GM18870 (cell line): ENCODE measurements around the gene IGFBP2.

Experiments used
- ATAC-seq: cut with Tn5 transposase; IDR thresholded peaks from one replicate; pipeline ENCODE4 v1.9.1; 2021; ENCODE audit warnings: moderate library complexity; ENCODE audit not compliant: unreplicated experiment

IGFBP2 gene

DNA sequence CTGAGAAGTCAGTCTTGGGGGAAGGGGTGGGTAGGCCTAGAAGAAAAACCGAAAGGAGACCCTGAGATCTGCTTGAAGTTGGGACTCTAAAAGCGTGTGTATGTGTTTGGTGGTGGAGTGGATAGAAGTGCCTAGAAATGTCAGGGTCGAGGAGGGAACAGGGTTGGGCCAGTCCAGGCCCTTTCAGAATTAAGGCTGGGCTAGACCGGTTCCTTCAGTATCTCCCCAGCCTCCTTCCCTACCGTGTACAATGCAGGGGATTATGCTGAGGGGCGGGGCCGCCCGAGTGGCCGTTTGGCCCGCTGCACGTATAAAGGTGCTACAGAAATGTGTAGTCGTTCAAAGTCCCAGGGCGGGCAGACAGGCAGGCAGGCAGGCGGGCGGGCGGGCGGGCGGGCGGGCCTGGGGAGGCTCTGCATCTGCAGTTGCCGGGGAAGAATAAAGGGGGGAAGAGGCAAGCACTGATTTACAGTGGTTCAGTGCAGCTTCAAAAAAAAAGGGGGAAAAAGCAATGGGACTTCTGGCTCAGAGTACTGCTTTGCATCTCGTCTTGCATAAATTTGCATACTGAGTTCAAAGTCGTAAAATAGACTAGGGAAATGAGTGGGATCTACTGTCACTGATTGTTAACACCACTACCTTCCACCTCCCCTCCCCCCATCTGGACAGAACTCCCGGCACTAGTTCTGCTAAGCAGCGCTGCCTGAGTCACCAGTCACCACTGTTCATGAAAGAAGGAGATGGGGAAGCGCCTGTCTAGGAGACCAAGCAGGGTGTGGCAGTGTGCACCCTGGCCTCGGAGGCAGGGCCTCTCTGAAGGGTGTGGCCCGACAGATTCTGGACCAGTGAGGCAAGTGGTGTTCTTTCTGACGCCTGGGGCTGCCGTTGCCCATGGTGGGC is 3.6 kb downstream of the IGFBP2 start:
- no peak for ATAC-seq

GRCh38 chr2:216637472-216637871 is 4.3 kb downstream of the IGFBP2 start:
- no peak for ATAC-seq

- ATAC-seq: no peak
Observed at GRCh38 chr2:216643986-216644659, 10.9 kb downstream of the IGFBP2 start.

GRCh38 chr2:216644842-216645635 is 11.8 kb downstream of the IGFBP2 start:
- no peak for ATAC-seq

DNA sequence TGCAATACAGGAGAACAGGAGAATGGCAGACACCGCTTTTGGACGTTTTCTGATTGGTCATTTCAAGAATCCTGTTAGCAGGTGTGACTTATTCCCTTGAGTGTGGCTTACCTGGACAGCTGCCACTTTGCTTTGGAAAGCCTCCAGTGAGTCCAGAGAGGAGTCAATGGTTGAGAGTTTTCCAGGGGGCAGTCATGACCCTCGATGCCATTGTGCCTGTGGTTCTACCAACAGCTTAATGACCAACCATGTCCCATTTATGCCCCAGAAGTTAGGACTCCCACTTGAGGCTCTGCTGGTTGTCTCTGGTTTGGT is 12.4 kb downstream of the IGFBP2 start:
- no peak for ATAC-seq

DNA sequence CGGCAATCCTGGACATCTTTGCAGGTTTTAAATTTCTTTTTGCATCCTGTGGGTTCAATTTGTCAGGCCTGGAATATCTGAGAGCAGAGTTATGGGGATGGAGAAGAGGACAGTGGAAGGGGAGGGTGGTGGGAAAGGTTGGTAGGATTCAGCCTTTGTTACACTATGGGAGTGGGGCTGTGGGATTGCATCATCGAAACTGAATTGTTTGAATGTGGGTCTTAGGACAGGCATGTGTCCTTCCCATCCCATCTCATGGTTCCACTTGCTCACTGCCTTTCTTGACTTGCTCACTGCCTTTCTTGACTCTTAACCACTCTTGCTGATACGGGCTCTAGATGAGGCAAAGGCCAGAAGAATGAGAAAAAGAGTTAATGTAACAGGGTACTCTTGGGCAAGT is 12.9 kb downstream of the IGFBP2 start:
- no peak for ATAC-seq

DNA sequence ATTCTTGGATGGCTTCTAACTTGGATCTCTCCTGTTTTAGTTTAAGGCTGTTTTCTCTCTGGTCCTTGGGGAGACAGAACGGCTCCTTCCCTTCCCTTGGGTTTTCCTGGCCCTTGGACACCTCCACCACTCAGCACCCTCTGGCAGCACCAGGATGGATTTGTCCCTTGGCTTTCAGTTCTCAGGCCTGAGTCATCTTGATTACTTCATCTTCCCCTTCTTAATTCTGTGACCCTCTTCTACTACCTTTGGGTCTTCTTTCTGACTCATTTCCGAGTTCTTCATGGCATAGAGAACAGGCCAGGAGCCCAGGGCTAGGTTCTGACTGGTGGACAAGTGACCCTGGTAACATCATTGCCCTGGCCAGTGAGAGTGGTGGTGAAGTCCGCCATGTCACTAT is 14.9 kb downstream of the IGFBP2 start:
- ATAC-seq: no peak

- ATAC-seq: no peak
Observed at GRCh38 chr2:216649574-216649973, 16.4 kb downstream of the IGFBP2 start.

DNA sequence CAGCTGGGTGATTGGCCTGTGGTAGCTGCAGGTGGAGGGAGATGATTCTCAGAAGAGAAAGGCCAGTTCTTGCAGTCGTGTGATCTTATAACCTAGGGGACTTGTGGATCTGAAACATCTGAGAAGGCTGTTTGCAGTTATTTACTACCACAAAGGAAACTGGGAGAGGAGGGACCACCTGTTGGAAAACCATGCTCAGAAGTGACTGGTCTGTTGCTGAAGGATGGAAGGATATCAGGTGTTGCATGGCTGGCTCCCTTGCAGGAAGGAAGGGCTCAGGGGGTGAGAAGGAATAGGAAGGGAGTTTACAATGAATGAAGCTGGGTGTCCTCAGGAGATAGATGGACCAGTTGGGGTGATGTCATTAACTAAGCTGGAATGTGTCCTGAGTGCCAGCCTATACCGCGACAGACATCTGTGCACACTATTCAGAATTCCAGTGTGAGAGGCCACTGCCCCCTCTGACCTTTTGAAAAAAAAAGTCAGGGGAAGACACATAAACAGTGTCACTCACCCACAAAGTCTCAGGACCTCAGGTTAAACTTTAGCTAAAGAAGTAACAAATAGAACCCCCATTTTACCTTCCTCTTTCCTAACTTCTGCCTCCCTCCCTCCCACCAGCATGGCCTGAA is 17.5 kb downstream of the IGFBP2 start:
- ATAC-seq: no peak

- no peak for ATAC-seq
Observed at GRCh38 chr2:216651351-216651881, 18.2 kb downstream of the IGFBP2 start.

- no peak for ATAC-seq
Observed at GRCh38 chr2:216652566-216652965, 19.3 kb downstream of the IGFBP2 start.

DNA sequence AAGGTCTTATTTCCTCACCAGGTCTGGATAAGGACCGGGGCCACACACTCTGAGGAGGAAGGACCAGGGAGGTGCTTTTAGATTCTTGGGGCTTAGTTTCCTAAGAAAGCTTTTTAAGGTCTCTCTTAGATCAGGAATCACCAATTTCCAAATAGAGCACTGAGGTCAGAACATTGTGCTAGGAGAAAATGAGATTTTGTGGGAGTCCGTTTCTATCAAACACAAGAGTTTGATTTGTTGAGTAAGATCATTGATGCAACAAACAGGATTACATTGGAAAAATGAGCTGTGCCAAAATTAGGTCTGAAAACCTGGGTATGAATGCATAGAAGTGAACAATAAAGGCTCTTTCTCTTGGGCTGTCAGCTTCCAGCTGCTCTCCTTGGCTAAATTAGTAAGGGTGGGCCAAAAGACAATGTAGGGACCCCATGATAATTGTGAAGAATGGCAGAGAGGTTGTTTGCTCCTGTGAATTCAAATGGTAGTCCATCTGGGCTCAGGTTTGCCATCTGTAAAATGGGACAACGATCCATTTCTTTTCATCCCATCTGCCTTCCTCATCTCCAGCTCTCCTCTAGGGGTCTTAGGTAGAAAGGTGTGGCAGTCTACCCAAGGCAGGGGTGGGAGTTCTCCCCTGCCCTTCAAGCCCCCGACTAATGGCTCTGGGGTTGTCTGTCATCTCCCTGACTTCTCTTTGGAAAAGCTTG is 20.0 kb downstream of the IGFBP2 start:
- ATAC-seq: no peak

GRCh38 chr2:216653931-216654365 is 20.7 kb downstream of the IGFBP2 start:
- no peak for ATAC-seq

GRCh38 chr2:216654528-216655052 is 21.4 kb downstream of the IGFBP2 start:
- no peak for ATAC-seq

DNA sequence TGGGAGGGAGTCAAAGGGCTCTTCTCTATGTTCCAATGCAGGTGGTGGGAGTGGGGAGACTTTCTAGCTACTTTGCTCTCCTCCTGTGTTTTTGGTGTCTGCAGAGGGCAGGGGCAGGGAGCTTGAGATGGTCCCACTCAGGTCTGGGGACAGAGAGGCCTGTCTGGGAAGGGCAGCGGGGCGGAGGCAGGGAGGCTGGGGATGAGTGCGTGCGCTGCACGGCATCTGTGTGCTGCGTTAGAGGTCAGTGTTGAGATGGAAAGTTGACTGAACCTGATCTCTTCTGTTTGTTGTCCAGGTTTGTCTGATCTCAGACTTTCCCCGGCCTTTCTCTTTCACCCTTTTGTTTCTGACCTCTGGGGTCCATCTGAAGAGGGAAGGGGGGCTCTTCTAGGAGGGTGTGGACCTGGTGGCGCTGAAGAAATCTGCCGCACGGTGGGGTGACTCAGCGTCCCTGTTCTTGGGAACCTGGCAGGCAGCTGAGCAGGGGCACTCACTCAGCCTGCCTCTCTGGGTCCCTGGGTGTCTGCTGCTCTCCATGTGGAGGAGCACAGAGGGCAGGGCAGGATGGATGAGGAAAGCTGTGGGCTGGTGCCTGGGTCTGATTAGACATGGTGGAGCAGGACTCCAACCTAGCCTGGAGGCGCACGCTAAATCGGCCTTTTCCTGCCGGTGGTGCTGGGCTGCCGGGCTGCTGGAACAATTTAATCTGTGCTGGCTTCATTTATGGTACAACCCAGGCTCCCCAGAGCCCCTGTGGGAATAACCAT is 24.1 kb downstream of the IGFBP2 start:
- no peak for ATAC-seq

GRCh38 chr2:216657980-216658379 is 24.8 kb downstream of the IGFBP2 start:
- no peak for ATAC-seq

DNA sequence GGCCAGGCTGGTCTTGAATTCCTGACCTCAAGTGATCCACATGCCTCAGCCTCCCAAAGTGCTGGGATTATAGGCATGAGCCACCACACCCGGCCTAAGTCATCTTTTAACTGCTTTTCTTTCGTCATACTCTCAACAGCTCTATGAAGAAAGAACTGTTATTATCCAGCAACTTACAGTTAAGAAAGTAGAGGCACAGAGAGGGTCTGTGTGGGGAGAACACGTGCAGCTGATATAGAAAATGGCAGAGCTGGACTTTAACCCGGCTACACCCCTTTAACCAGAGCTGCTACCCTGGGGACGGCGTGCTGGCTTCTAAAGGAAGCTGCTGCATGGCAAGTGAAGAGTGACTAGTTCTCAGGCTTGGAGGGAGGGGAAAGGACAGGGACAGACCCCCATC is 25.5 kb downstream of the IGFBP2 start:
- ATAC-seq: no peak

GRCh38 chr2:216659276-216659675 is 26.1 kb downstream of the IGFBP2 start:
- ATAC-seq: no peak

- no peak for ATAC-seq
Observed at GRCh38 chr2:216660496-216660895, 27.3 kb downstream of the IGFBP2 start.
